HepG2 (cell line): ENCODE results near the gene ZIC2. TPM values are rescaled to one million over a fixed set of nuclear protein-coding genes. Genes with fewer than 3 reads are reported as not detected.

Source experiments
- AGO1 ChIP-seq: fragments of 200-400 bp; formaldehyde crosslinking; IDR thresholded peaks from 2 replicates; pipeline ENCODE4 v1.6.1; 2017; ENCODE audit warnings: mild to moderate bottlenecking, low read depth, low read length, moderate library complexity; ENCODE audit not compliant: poor library complexity, severe bottlenecking
- CBX5 ChIP-seq: sonication (generic); formaldehyde crosslinking; IDR thresholded peaks from 2 replicates; pipeline ENCODE4 v1.4.0; 2020; ENCODE audit warnings: missing genetic modification reagents, borderline replicate concordance
- HDAC1 ChIP-seq: sonication (generic); formaldehyde crosslinking; IDR thresholded peaks from 2 replicates; pipeline ENCODE4 v1.5.1; 2020; ENCODE audit warnings: mild to moderate bottlenecking, missing genetic modification reagents
- HDAC2 ChIP-seq: sonication (generic); formaldehyde crosslinking; IDR thresholded peaks from 2 replicates; pipeline ENCODE4 v1.4.0; 2020; ENCODE audit warnings: missing genetic modification reagents
- HIC2 ChIP-seq: sonication (generic); formaldehyde crosslinking; IDR thresholded peaks from 2 replicates; pipeline ENCODE4 v1.9.0; 2022; ENCODE audit warnings: low read depth, missing genetic modification reagents
- HMG20B ChIP-seq: conservative IDR thresholded peaks from 2 replicates; pipeline ENCODE4 v1.6.1; 2016; ENCODE audit warnings: missing genetic modification reagents, missing compliant biosample characterization
- KMT2A ChIP-seq: sonication (generic); formaldehyde crosslinking; IDR thresholded peaks from 2 replicates; pipeline ENCODE4 v1.4.0; 2020; ENCODE audit warnings: missing genetic modification reagents
- NFIB ChIP-seq: sonication (generic); formaldehyde crosslinking; IDR thresholded peaks from 2 replicates; pipeline ENCODE4 v1.9.0; 2021; ENCODE audit warnings: missing genetic modification reagents, mild to moderate bottlenecking, borderline replicate concordance
- NKX3-1 ChIP-seq: sonication (generic); formaldehyde crosslinking; IDR thresholded peaks from 2 replicates; pipeline ENCODE4 v1.5.0; 2020; ENCODE audit warnings: missing genetic modification reagents
- NR2F2 ChIP-seq: IDR thresholded peaks from 2 replicates; pipeline ENCODE4 v1.6.1; 2012; ENCODE audit warnings: low read depth, inconsistent platforms, borderline replicate concordance
- SKI ChIP-seq: fragments of 450-650 bp; IDR thresholded peaks from one replicate; pipeline ENCODE4 v1.6.1; 2018; ENCODE audit warnings: mild to moderate bottlenecking; ENCODE audit not compliant: partially characterized antibody
- TFDP2 ChIP-seq: sonication (generic); formaldehyde crosslinking; IDR thresholded peaks from 2 replicates; pipeline ENCODE4 v1.4.0; 2020; ENCODE audit warnings: missing genetic modification reagents
- THAP7 ChIP-seq: sonication (generic); formaldehyde crosslinking; IDR thresholded peaks from 2 replicates; pipeline ENCODE4 v1.8.1; 2023; ENCODE audit warnings: mild to moderate bottlenecking, missing genetic modification reagents
- XRCC5 ChIP-seq: fragments of 200-400 bp; formaldehyde crosslinking; optimal IDR thresholded peaks from 2 replicates; pipeline ENCODE3; 2017; ENCODE audit warnings: mild to moderate bottlenecking, low read length
- ZBTB37 ChIP-seq: sonication (generic); formaldehyde crosslinking; IDR thresholded peaks from 2 replicates; pipeline ENCODE4 v1.4.0; 2020; ENCODE audit warnings: mild to moderate bottlenecking, missing genetic modification reagents
- ZBTB4 ChIP-seq: sonication (generic); formaldehyde crosslinking; IDR thresholded peaks from 2 replicates; pipeline ENCODE4 v1.4.0; 2020; ENCODE audit warnings: missing genetic modification reagents, mild to moderate bottlenecking, borderline replicate concordance
- ZNF205 ChIP-seq: IDR thresholded peaks from 2 replicates; pipeline ENCODE4 v1.6.1; 2018; ENCODE audit warnings: missing biosample characterization, missing genetic modification reagents
- ZNF263 ChIP-seq: sonication (generic); formaldehyde crosslinking; IDR thresholded peaks from 2 replicates; pipeline ENCODE4 v1.4.0; 2020; ENCODE audit warnings: missing genetic modification reagents
- polyA plus RNA-seq, 8 experiments: library from polyadenylated mRNA; depleted of rRNA in 3 of 8; stranded (reverse) in 7 of 8; unstranded in 1 of 8; fragments of >200 nt; fragmentation: Illumina TruSeq in 4 of 8; extraction: Trizol in 4 of 8; gene quantifications; 2 replicates each; pipeline versions ENCODE4 v1.2.1 to v1.2.3, GENCODE V29; 2011 to 2016; ENCODE audit warnings: low read depth in 4 of 8, missing spikeins in 1 of 8, mixed read lengths in 1 of 8; ENCODE audit not compliant: insufficient read depth in 1 of 8
- total RNA-seq, 5 experiments: library from RNA; depleted of rRNA; stranded (reverse); fragments of >200 nt; fragmentation: Illumina TruSeq; extraction: Trizol; gene quantifications; 2 replicates each; pipeline ENCODE4 v1.2.3, GENCODE V29; 2016; ENCODE audit warnings: low read depth in 1 of 5

Gene ZIC2
- total and polyA plus RNA-seq, 2 of the 13 experiments (the other 11 are each of a cell fraction or from before 2014, with no cell fraction given) = 0.13 TPM; not detected in 1

GRCh38 chr13:99956473-99957349 lies 24.9 kb upstream of the ZIC2 start (continued):
- TF ChIP-seq ZBTB37 = no peak
- TF ChIP-seq NKX3-1 (CRISPR knock-in tag) = peak; percentile 61; the same call in 1 of the 2 replicates
- 0 out of 2 replicates have a peak, but pooled peaks have one; percentile 48 for TF ChIP-seq THAP7 (CRISPR knock-in tag)
- peak; percentile 52; the same call in 1 of the 2 replicates for TF ChIP-seq HDAC2 (CRISPR knock-in tag)
- peak; percentile 70 for TF ChIP-seq NR2F2
- peak; percentile 16 for TF ChIP-seq AGO1
- TF ChIP-seq KMT2A (CRISPR knock-in tag) = peak; percentile 35; the same call in 1 of the 2 replicates
- TF ChIP-seq NFIB = no peak
- no peak for TF ChIP-seq ZBTB4 (CRISPR knock-in tag)
- peak; percentile 13 for TF ChIP-seq XRCC5
- no peak for TF ChIP-seq TFDP2
- 0 out of 2 replicates have a peak, but pooled peaks have one; percentile 38 for TF ChIP-seq HIC2 (CRISPR knock-in tag)
- TF ChIP-seq ZNF263 = peak; percentile 83
- peak; percentile 72 for TF ChIP-seq HDAC1 (CRISPR knock-in tag)
- peak; percentile 54 for TF ChIP-seq SKI
- peak; percentile 78; the same call in 1 of the 2 replicates for TF ChIP-seq HMG20B (CRISPR knock-in tag)
- 0 out of 2 replicates have a peak, but pooled peaks have one; percentile 42 for TF ChIP-seq ZNF205
- TF ChIP-seq CBX5 (CRISPR knock-in tag) = no peak
